H9 (cell line): ENCODE data around the gene PLAC8. TPM values are rescaled to one million over a fixed set of nuclear protein-coding genes. Genes with fewer than 3 reads are reported as not detected.

Experiments
- DNase-seq: peaks from one replicate; pipeline ENCODE4 v3.0.0-alpha.2; 2017
- H2AFZ ChIP-seq: one replicate; pipeline ENCODE4 v1.6.1; 2013; ENCODE audit warnings: mild to moderate bottlenecking, low read length, control low read depth, moderate library complexity
- H2AK5ac ChIP-seq: 2 replicates; pipeline ENCODE4 v1.6.1; 2013; ENCODE audit warnings: low read length, control low read depth, mixed read lengths; ENCODE audit not compliant: insufficient read length
- H2BK120ac ChIP-seq: one replicate; pipeline ENCODE4 v1.6.1; 2013; ENCODE audit warnings: low read depth, mild to moderate bottlenecking, low read length, control low read depth, inconsistent platforms; ENCODE audit not compliant: poor library complexity, severe bottlenecking
- H2BK12ac ChIP-seq: 2 replicates; pipeline ENCODE4 v1.6.1; 2013; ENCODE audit warnings: low read length, control low read depth, mixed read lengths, low read depth; ENCODE audit not compliant: insufficient read length
- H2BK15ac ChIP-seq: 2 replicates; pipeline ENCODE4 v1.6.1; 2013; ENCODE audit warnings: low read depth, low read length, control low read depth
- H2BK20ac ChIP-seq: one replicate; pipeline ENCODE4 v1.6.1; 2013; ENCODE audit warnings: low read depth, mild to moderate bottlenecking, low read length, control low read depth, inconsistent platforms; ENCODE audit not compliant: poor library complexity, severe bottlenecking
- H2BK5ac ChIP-seq: 2 replicates; pipeline ENCODE4 v1.6.1; 2013; ENCODE audit warnings: low read length, control low read depth, mixed read lengths; ENCODE audit not compliant: insufficient read length
- H3K14ac ChIP-seq: 2 replicates; pipeline ENCODE4 v1.6.1; 2013; ENCODE audit warnings: low read length, control low read depth; ENCODE audit not compliant: insufficient read depth
- H3K18ac ChIP-seq: 2 replicates; pipeline ENCODE4 v1.6.1; 2013; ENCODE audit warnings: low read depth, mild to moderate bottlenecking, mixed read lengths, low read length, control low read depth; ENCODE audit not compliant: insufficient read length
- H3K23ac ChIP-seq: 2 replicates; pipeline ENCODE4 v1.6.1; 2013; ENCODE audit warnings: low read length, control low read depth, mixed read lengths, low read depth; ENCODE audit not compliant: insufficient read length
- H3K23me2 ChIP-seq: 2 replicates; pipeline ENCODE4 v1.6.1; 2013; ENCODE audit warnings: low read depth, mild to moderate bottlenecking, mixed read lengths, low read length, control low read depth; ENCODE audit not compliant: insufficient read length, poor library complexity, severe bottlenecking
- H3K27ac ChIP-seq: 2 replicates; pipeline ENCODE4 v1.5.1; 2013; ENCODE audit warnings: low read length, control low read depth, mixed read lengths, low read depth; ENCODE audit not compliant: insufficient read length
- H3K27me3 ChIP-seq: 2 replicates; pipeline ENCODE4 v1.6.1; 2013; ENCODE audit warnings: low read length, control low read depth, inconsistent platforms; ENCODE audit not compliant: insufficient read depth
- H3K4ac ChIP-seq: 2 replicates; pipeline ENCODE4 v1.6.1; 2013; ENCODE audit warnings: low read depth, mild to moderate bottlenecking, control low read depth, inconsistent platforms, low read length, moderate library complexity
- H3K4me1 ChIP-seq: 2 replicates; pipeline ENCODE4 v1.6.1; 2013; ENCODE audit warnings: low read length, control low read depth, inconsistent platforms; ENCODE audit not compliant: insufficient read depth
- H3K4me2 ChIP-seq: 2 replicates; pipeline ENCODE4 v1.6.1; 2013; ENCODE audit warnings: low read length, control low read depth, mixed read lengths; ENCODE audit not compliant: insufficient read length, insufficient read depth
- H3K56ac ChIP-seq: 2 replicates; pipeline ENCODE4 v1.6.1; 2013; ENCODE audit warnings: low read depth, mild to moderate bottlenecking, mixed read lengths, low read length, control low read depth; ENCODE audit not compliant: insufficient read length
- H3K79me1 ChIP-seq: 2 replicates; pipeline ENCODE4 v1.6.1; 2013; ENCODE audit warnings: low read depth, mild to moderate bottlenecking, moderate library complexity, low read length, control low read depth, inconsistent platforms; ENCODE audit not compliant: insufficient read depth, poor library complexity, severe bottlenecking
- H3K79me2 ChIP-seq: 2 replicates; pipeline ENCODE4 v1.6.1; 2013; ENCODE audit warnings: low read length, control low read depth, inconsistent platforms; ENCODE audit not compliant: insufficient read depth
- H3K9ac ChIP-seq: 2 replicates; pipeline ENCODE4 v1.6.1; 2013; ENCODE audit warnings: low read length, control low read depth, mixed read lengths; ENCODE audit not compliant: insufficient read length; ENCODE audit errors: extremely low read depth
- H3K9me3 ChIP-seq: one replicate; pipeline ENCODE4 v1.6.1; 2013; ENCODE audit warnings: low read depth, low read length, inconsistent platforms; ENCODE audit not compliant: control insufficient read depth
- H3T11ph ChIP-seq: one replicate; pipeline ENCODE4 v1.6.1; 2013; ENCODE audit warnings: mild to moderate bottlenecking, low read length, control low read depth, inconsistent platforms
- H4K20me1 ChIP-seq: one replicate; pipeline ENCODE4 v1.6.1; 2013; ENCODE audit not compliant: control insufficient read depth, insufficient read length, insufficient read depth
- H4K5ac ChIP-seq: 2 replicates; pipeline ENCODE4 v1.6.1; 2013; ENCODE audit warnings: low read depth, mild to moderate bottlenecking, mixed read lengths, low read length, control low read depth; ENCODE audit not compliant: insufficient read length
- H4K8ac ChIP-seq: replicated peaks from 2 replicates; pipeline ENCODE4 v1.6.1; 2013; ENCODE audit warnings: low read length, control low read depth, mixed read lengths, low read depth; ENCODE audit not compliant: insufficient read length
- H4K91ac ChIP-seq: 2 replicates; pipeline ENCODE4 v1.6.1; 2013; ENCODE audit warnings: low read depth, mild to moderate bottlenecking, moderate library complexity, mixed read lengths, low read length, control low read depth; ENCODE audit not compliant: insufficient read length
- H3K27ac Mint-ChIP-seq, 3 experiments: 2 replicates in 2 of 3; 3 replicates in 1 of 3; pipeline ENCODE4 v1.8.0; 2020 to 2021; ENCODE audit warnings: mixed read lengths in 3 of 3, mild to moderate bottlenecking in 1 of 3, moderate library complexity in 1 of 3
- H3K27me3 Mint-ChIP-seq: 2 replicates; pipeline ENCODE4 v1.8.0; 2021; ENCODE audit warnings: low read depth, mild to moderate bottlenecking, moderate library complexity, mixed read lengths
- H3K36me3 Mint-ChIP-seq, 3 experiments: 2 replicates in 2 of 3; 3 replicates in 1 of 3; pipeline ENCODE4 v1.8.0; 2020 to 2021; ENCODE audit warnings: low read depth in 3 of 3, mixed read lengths in 3 of 3; ENCODE audit not compliant: insufficient read depth in 1 of 3
- H3K4me1 Mint-ChIP-seq, 2 experiments: 2 replicates each; pipeline ENCODE4 v1.8.0; 2020; ENCODE audit warnings: mixed read lengths in 2 of 2
- H3K4me3 Mint-ChIP-seq, 2 experiments: 2 replicates in 1 of 2; 3 replicates in 1 of 2; pipeline ENCODE4 v1.8.0; 2020 to 2021; ENCODE audit warnings: mild to moderate bottlenecking in 2 of 2, mixed read lengths in 2 of 2, moderate library complexity in 1 of 2
- H3K9me3 Mint-ChIP-seq, 2 experiments: 2 replicates in 1 of 2; 3 replicates in 1 of 2; pipeline ENCODE4 v1.8.0; 2020; ENCODE audit warnings: mild to moderate bottlenecking in 2 of 2, mixed read lengths in 2 of 2, moderate library complexity in 1 of 2
- CTCF ChIP-seq: fragments of 200-600 bp; sonication (generic); conservative IDR thresholded peaks from 3 replicates; pipeline ENCODE4 v1.8.0; 2021; ENCODE audit warnings: antibody characterized with exemption, mild to moderate bottlenecking
- WGBS: extraction: QIAGEN DNeasy Blood & Tissue Kit; methylation state at CpG from one replicate; pipeline ENCODE4 v1.1.7; 2013; ENCODE audit warnings: missing lambda C conversion rate, low lambda C conversion rate, mixed read lengths; ENCODE audit not compliant: insufficient read length; ENCODE audit errors: extremely low coverage; 5-methylcytosine and 5-hydroxymethylcytosine counted together
- total RNA-seq: library from RNA; stranded (reverse); gene quantifications from 2 replicates; pipeline ENCODE4 v1.2.1, GENCODE V29; 2021

The PLAC8 gene
- total RNA-seq, 1 experiment from 2014 or later: 1.6 TPM

DNA sequence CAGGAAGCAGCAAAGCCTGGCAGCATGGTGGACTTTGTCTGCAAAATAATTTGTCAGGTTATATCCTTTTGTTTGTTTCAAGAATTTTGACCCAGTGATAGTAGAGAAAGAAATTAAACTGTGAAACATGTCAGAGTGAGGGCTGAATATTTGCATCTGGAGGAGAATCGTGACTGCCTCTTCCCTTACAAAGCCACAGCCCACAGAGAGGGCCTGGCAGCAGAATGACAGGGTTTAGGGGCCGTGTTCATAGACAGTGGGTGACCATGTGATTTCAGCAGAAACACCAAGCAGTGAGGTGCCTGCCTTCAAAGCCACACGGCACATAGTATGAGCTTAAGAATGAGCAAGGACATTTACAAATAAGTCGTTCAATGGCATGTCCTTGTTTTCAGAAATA is 24.4 kb upstream of the PLAC8 start:
- no peak overlapping the region for H2BK5ac ChIP-seq
- H2AK5ac ChIP-seq: no peak overlapping the region
- H3K4ac ChIP-seq: no peak overlapping the region
- H3K23me2 ChIP-seq: no peaks in the 10 kb centered on the region
- Mint-ChIP-seq H3K36me3 (peaks cover 5 to 34% (median 8%) of the 10 kb centered on the region in 3 experiments; a peak in 5 of 7 replicates), H3K27ac (no peak overlapping the region), H3K9me3 (peaks cover 24 to 45% of the 10 kb centered on the region in 2 experiments), H3K4me1 (no peaks in the 10 kb centered on the region), H3K4me3 (no peak overlapping the region), H3K27me3 (peaks cover 2% of the 10 kb centered on the region; the same call in 1 of the 2 replicates)
- DNase-seq: no peak
- no peak overlapping the region for H3K18ac ChIP-seq
- no peak overlapping the region for H2BK120ac ChIP-seq
- no peaks in the 10 kb centered on the region for H3K9me3 ChIP-seq
- H3K14ac ChIP-seq: no peak overlapping the region
- no peaks in the 10 kb centered on the region for H4K20me1 ChIP-seq
- no peak overlapping the region for H3T11ph ChIP-seq
- H2BK15ac ChIP-seq: no peak overlapping the region
- H3K27ac ChIP-seq: no peak overlapping the region
- no peaks in the 10 kb centered on the region for H3K79me1 ChIP-seq
- no peak overlapping the region for H4K91ac ChIP-seq
- no peak overlapping the region for H4K8ac ChIP-seq
- H3K4me2 ChIP-seq: no peak overlapping the region
- TF ChIP-seq CTCF: no peak
- H3K4me1 ChIP-seq: no peaks in the 10 kb centered on the region
- no peaks in the 10 kb centered on the region for H3K79me2 ChIP-seq
- H3K27me3 ChIP-seq: no peaks in the 10 kb centered on the region
- no peak overlapping the region for H2AFZ ChIP-seq
- no peak overlapping the region for H4K5ac ChIP-seq
- H2BK12ac ChIP-seq: no peak overlapping the region
- H3K23ac ChIP-seq: no peak overlapping the region
- no peak overlapping the region for H3K9ac ChIP-seq
- no CpG with 5 or more reads among the region's 4 CpGs for WGBS
- H2BK20ac ChIP-seq: no peak overlapping the region
- no peak overlapping the region for H3K56ac ChIP-seq
